Activated CD8-positive, alpha-beta memory T cell treated with anti-CD3 and anti-CD28 coated beads, Interleukin-2, amount 10 ng/mL, durations not matched to agents 7 days and 5 days (primary cell): ENCODE data around the gene ATG2A. TPM values are rescaled to one million over a fixed set of nuclear protein-coding genes. Genes with fewer than 3 reads are reported as not detected.
A peak's percentile ranks its signal among the peaks of the same experiment; 100 is the strongest.

Experiments
- ATAC-seq: fragments of 150-1000 bp; cut with Tn5 transposase; one replicate; pipeline ENCODE4 v1.10.0; 2021; ENCODE audit warnings: moderate library complexity
- CTCF ChIA-PET: fragments of 350-600 bp; sonication (Branson Sonifier 250); formaldehyde crosslinking; loops from one replicate; lab custom pipeline; 2021; ENCODE audit warnings: antibody characterized with exemption; lab: Charles Lee
- DNase-seq: peaks from one replicate; pipeline ENCODE4 v3.0.0-alpha.2; 2020
- H3K27ac Mint-ChIP-seq: one replicate; pipeline ENCODE4 v1.8.0; 2021; ENCODE audit warnings: mild to moderate bottlenecking, mixed read lengths
- H3K27me3 Mint-ChIP-seq: one replicate; pipeline ENCODE4 v1.8.0; 2021; ENCODE audit warnings: mixed read lengths
- H3K36me3 Mint-ChIP-seq: one replicate; pipeline ENCODE4 v1.8.0; 2021; ENCODE audit warnings: mild to moderate bottlenecking, mixed read lengths
- H3K4me1 Mint-ChIP-seq: one replicate; pipeline ENCODE4 v1.8.0; 2021; ENCODE audit warnings: mixed read lengths
- H3K4me3 Mint-ChIP-seq: one replicate; pipeline ENCODE4 v1.8.0; 2021; ENCODE audit warnings: mild to moderate bottlenecking, moderate library complexity, mixed read lengths
- H3K9me3 Mint-ChIP-seq: one replicate; pipeline ENCODE4 v1.8.0; 2022; ENCODE audit warnings: low read depth, mixed read lengths
- total RNA-seq, 2 experiments: library from RNA; stranded (reverse); gene quantifications; one replicate each; pipeline ENCODE4 v1.2.3, GENCODE V29; 2021

Gene ATG2A
- 10 to 100 TPM; 27.3 to 27.9 TPM for total RNA-seq

DNA sequence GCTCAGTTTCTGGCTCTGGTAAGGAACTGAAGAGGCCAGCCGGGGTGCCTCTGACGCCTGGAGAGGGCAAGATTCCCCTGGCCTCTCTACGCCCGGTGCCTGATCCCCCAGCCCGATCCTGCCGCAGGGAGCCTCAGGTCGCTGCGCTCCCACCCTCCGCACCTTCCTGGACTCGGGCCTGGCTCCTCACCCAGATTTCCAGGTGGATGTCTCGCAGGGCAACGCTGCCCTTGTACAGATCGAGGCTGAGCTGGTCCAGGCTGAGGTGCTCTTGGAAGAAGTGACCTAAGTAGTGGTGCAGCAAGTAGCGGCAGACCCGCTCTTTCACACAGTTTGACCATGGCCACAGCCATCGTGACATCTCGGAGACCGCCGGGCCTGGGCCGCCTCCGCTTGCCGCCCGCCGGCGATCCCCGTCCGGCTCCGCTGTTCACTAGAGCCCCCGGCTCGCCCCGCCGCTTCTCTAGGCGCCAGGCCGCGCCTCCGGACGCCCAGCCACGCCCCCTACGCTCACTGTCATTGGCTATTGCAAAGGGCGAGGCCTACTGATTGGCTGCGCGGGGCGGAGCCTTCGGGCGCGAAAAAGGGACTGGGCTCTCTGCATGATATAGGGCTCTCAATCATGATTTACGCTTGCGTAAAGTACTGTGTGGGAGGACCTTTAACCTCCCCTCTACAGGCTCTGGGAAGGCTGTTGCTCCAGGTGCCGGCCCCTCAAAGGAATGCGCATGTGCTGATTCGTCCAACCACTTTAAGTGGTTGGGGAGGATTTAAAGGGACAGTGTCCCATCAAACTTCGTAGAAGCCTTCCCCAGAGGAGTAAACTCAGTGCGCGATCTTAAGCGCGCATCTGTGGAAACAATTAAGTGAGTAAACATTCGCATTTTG is at the start of gene ATG2A:
TSS of gene ATG2A (minus strand) at position 435 of the 888 bp plus-strand sequence. CDS start at position 361, 74 bp downstream.
- H3K36me3 Mint-ChIP-seq, result peaks cover 2% of the 10 kb centered on the region
- no peaks in the 10 kb centered on the region for H3K27me3 Mint-ChIP-seq
- peaks cover 18% of the 10 kb centered on the region for H3K4me1 Mint-ChIP-seq
- no peaks in the 10 kb centered on the region for H3K9me3 Mint-ChIP-seq
- ATAC-seq (peak; percentile 98), DNase-seq (peak; percentile 99)
- peak within 1 kb of the TSS; percentile 88 for H3K4me3 Mint-ChIP-seq
- CTCF ChIA-PET, result interaction anchor here (1.0 to 2.1 kb wide), 7 partner anchors 23 to 201 kb away, joined by 3 to 9 read pairs (median 4); partner anchors contain the start of gene CDC42BPG
- H3K27ac Mint-ChIP-seq, result peak within 1 kb of the TSS; percentile 92

DNA sequence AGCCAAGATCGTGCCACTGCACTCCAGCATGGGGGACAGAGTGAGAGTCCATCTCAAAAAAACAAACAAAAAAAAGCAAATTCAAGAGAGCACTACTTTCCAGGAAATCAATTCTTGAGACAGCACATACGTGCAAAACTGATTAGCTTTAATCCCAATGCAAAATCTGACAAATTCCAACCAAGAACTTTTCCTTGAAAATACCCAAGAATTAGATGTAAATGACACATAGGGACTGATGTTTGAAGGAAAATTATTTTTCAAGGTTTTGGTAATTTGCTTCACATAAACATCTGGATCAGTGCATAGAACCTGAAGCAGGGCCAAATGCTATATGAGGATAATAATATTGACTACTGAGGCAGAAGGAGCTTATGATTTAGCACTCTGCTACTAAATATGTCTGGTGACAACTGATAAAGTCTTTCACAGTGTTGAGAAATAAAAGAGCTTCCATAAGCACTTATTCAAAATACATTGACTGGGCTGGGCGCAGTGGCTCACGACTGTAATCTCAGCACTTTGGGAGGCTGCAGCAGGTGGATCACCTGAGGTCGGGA is 46.1 kb upstream of the ATG2A start:
- Mint-ChIP-seq H3K27me3 (peaks cover 7% of the 10 kb centered on the region), H3K36me3 (no peaks in the 10 kb centered on the region), H3K9me3 (no peaks in the 10 kb centered on the region), H3K4me3 (no peak overlapping the region), H3K4me1 (peaks cover 22% of the 10 kb centered on the region), H3K27ac (no peak overlapping the region)
- ATAC-seq (no peak), DNase-seq (no peak)
- CTCF ChIA-PET, result interaction anchor here (1.2 kb wide), 1 partner anchor 12 kb away, joined by 3 read pairs; no protein-coding TSS in a partner anchor

DNA sequence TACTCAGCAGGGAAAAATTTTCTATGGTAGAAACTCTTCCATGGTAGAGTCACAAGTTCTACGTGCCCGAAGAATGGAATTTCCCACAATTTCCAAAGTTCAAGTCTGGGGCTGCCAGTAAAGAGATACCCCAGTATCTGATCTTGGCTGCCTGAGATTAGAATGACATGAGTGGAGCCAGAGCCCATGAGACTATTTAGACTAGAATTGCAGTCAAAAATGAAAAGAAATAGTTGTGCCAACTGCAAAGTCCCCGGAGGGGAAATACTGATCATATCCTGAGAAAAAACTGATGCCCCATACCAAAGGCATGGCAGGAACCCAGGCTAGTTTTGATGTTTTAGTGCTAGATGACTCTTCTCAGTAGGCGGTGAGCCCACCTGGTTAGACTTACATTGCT is 43.7 kb upstream of the ATG2A start:
- ATAC-seq (no peak), DNase-seq (no peak)
- H3K27ac Mint-ChIP-seq, result no peak overlapping the region
- no peaks in the 10 kb centered on the region for H3K36me3 Mint-ChIP-seq
- CTCF ChIA-PET, result no interaction called here
- peaks cover 7% of the 10 kb centered on the region for H3K27me3 Mint-ChIP-seq
- H3K9me3 Mint-ChIP-seq, result no peaks in the 10 kb centered on the region
- peaks cover 6% of the 10 kb centered on the region for H3K4me1 Mint-ChIP-seq
- H3K4me3 Mint-ChIP-seq, result no peak overlapping the region

DNA sequence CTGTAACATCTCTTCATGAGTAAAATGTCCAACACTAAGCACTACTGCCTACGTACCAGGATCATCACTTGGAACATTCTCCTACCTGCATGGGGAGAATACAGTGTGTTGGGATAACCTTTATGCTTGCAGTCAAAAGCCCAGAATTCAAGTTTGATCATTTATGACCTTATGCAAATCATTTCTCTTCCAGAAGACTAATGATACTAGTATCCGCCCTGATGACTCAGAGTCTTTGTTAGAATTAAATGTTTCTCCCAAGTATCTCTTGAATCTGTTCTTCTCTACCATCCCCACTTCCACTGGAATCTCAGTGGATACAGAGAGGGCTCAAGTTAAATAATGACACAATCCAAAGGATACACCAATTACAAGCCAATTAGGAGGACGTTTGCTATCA is 42.5 kb upstream of the ATG2A start:
- no peak for DNase-seq
- H3K27ac Mint-ChIP-seq, result no peak overlapping the region
- ATAC-seq, result no peak
- H3K4me1 Mint-ChIP-seq, result no peaks in the 10 kb centered on the region
- no peaks in the 10 kb centered on the region for H3K36me3 Mint-ChIP-seq
- peaks cover 13% of the 10 kb centered on the region for H3K27me3 Mint-ChIP-seq
- H3K9me3 Mint-ChIP-seq, result no peaks in the 10 kb centered on the region
- H3K4me3 Mint-ChIP-seq, result no peak overlapping the region
- CTCF ChIA-PET, result no interaction called here

DNA sequence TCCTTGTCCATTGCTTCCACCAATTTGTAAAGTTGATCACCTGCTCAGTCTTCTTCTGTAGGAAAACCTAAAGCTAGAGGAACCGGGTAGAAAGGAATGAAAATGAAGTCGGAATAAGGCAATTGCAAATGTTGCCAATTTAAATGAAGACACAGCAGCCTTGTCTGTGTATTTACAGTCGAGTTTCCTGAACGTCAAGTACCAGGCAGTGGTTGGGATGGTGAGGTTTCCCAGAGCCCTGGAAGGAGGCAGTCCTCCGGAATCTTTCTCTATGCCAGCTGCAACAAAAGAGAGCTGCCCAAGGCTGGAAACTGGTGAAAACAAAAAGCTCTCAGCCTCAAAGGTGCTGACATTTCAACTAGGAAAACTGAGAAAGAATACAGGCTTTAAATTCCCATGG is 37.2 kb upstream of the ATG2A start:
- Mint-ChIP-seq H3K4me3 (no peak overlapping the region), H3K9me3 (no peaks in the 10 kb centered on the region), H3K27me3 (peaks cover 25% of the 10 kb centered on the region), H3K27ac (no peak overlapping the region), H3K36me3 (no peaks in the 10 kb centered on the region), H3K4me1 (no peaks in the 10 kb centered on the region)
- DNase-seq (no peak), ATAC-seq (no peak)
- CTCF ChIA-PET, result interaction anchor here (1.0 to 1.3 kb wide), 2 partner anchors 35 to 60 kb away, joined by 3 to 4 read pairs; partner anchors contain the start of gene ARL2

DNA sequence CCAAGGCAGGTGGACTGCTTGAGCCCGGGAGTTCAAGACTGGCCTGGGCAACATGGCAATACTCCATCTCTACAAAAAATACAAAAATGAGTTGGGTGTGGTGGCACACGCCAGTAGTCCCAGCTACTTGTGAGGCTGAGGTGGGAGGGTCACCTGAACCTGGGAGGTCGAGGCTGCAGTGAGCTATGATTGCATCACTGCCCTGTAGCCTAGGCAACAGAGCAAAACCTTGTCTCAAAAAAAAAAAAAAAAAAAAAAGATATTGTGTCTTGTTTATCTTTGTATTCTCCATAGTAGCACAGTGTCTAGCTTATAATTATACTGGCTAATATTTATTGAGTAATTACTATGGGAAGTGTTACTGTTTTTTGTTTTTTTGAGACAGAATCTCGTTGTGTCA is 34.5 kb upstream of the ATG2A start:
- CTCF ChIA-PET, result interaction anchor here (0.7 to 1.4 kb wide), 4 partner anchors 12 to 159 kb away, joined by 3 read pairs; no protein-coding TSS in a partner anchor
- no peaks in the 10 kb centered on the region for H3K36me3 Mint-ChIP-seq
- H3K9me3 Mint-ChIP-seq, result no peaks in the 10 kb centered on the region
- no peak overlapping the region for H3K27ac Mint-ChIP-seq
- no peak for ATAC-seq
- H3K4me3 Mint-ChIP-seq, result no peak overlapping the region
- H3K4me1 Mint-ChIP-seq, result no peaks in the 10 kb centered on the region
- H3K27me3 Mint-ChIP-seq, result peaks cover 23% of the 10 kb centered on the region
- DNase-seq, result no peak

DNA sequence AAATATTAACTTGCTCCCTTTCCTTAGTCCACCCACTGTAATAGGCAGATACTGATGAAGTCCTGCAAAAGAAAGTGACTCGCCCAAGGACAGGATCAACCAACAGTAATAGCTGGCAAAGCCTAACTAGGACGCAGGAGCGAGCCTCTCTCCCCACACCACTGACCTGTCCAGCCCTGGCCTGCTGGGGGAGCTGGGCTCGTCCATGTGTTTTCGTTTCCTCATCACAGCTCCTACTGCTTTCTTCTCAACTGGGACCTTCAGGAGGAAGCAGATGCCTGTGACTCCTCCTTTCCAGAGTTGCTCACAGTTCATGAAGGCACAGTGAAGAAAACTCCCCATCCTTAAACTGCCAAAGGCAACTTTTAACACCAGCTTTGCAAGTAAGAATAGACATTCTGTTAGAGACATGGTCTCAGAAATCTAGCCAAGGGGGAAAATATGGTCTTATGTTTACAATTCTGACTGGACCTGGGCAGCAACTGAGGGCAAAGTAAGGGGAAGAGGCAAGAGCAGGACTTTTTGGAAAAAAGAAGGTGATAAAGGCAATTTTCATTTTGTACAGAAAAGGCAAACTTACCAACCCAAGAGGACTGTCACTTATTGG is 30.3 kb upstream of the ATG2A start:
- Mint-ChIP-seq H3K4me3 (no peak overlapping the region), H3K27ac (no peak overlapping the region), H3K9me3 (no peaks in the 10 kb centered on the region), H3K36me3 (no peaks in the 10 kb centered on the region), H3K27me3 (peaks cover 21% of the 10 kb centered on the region), H3K4me1 (no peaks in the 10 kb centered on the region)
- ATAC-seq, result no peak
- DNase-seq, result no peak
- CTCF ChIA-PET, result no interaction called here

DNA sequence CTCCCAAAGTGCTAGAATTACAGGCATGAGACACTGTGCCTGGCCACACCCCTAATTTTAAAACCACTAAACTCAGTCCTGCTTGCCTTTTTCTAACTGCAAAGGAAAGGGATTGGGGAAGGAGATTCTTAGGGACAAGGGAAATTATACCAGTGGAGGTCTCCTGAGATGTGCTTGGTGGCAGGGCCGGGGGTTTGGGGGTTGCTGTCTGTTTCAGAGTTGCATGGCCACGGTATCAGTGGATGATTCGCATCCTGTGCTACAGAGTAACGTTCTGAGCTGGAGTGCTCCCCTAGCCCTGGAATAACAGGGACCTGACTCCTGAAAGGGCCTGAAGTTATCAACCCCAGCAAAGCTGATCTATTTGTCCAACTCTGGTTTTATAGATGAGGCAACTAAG is 19.5 kb upstream of the ATG2A start:
- Mint-ChIP-seq H3K27ac (no peak overlapping the region), H3K27me3 (peaks cover 4% of the 10 kb centered on the region), H3K4me3 (no peak overlapping the region), H3K9me3 (no peaks in the 10 kb centered on the region), H3K4me1 (no peaks in the 10 kb centered on the region), H3K36me3 (no peaks in the 10 kb centered on the region)
- ATAC-seq (no peak), DNase-seq (no peak)
- CTCF ChIA-PET, result interaction anchor here (1.3 to 1.5 kb wide), 2 partner anchors 15 to 58 kb away, joined by 3 read pairs; no protein-coding TSS in a partner anchor

DNA sequence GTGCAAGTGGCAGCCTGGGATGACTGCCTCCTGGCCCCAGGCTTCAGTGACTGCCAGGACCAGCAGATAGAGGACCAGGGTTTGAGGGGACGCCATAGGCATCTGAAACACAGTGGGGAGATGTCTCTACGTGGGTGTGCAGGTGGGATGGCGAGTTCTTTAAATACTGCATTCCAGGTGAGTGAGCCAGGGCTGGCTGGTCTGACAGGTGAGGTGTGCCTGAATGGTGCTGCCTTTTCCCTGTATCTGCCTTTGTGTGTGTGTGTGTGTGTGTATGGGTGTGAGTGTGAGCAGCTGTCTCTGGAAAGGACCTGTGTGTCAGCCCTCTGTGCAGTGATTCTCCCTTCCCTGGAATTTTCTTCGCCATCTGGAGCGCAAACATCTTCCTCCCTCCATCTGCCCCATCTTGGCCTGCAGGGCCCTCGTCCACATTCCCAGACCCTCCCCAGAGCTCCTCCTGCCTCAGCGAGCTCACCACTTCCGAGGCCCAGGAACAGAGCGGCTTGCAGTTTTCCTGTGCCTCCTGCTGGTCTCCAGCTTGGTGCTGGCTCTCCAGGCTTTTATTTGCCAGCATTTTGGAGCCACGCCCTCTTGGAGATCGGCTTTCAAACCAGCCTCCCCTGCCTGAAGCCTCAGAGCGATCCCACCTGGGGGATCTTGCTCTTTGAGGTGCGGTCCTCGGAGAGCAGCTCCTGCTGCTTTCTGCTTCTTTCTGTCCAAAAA is 18.5 kb upstream of the ATG2A start, which contains the start of gene GPHA2:
TSS of gene GPHA2 (minus strand) at position 535 of the 723 bp plus-strand sequence. CDS start at position 102, 433 bp downstream.
- Mint-ChIP-seq H3K36me3 (no peaks in the 10 kb centered on the region), H3K4me1 (no peaks in the 10 kb centered on the region), H3K9me3 (no peaks in the 10 kb centered on the region), H3K27me3 (peaks cover 2% of the 10 kb centered on the region), H3K27ac (no peak within 1 kb of the TSS), H3K4me3 (no peak within 1 kb of the TSS)
- CTCF ChIA-PET, result interaction anchor here (1.3 to 1.5 kb wide), 2 partner anchors 16 to 59 kb away, joined by 3 read pairs; no protein-coding TSS in a partner anchor
- DNase-seq, result no peak
- ATAC-seq, result no peak

DNA sequence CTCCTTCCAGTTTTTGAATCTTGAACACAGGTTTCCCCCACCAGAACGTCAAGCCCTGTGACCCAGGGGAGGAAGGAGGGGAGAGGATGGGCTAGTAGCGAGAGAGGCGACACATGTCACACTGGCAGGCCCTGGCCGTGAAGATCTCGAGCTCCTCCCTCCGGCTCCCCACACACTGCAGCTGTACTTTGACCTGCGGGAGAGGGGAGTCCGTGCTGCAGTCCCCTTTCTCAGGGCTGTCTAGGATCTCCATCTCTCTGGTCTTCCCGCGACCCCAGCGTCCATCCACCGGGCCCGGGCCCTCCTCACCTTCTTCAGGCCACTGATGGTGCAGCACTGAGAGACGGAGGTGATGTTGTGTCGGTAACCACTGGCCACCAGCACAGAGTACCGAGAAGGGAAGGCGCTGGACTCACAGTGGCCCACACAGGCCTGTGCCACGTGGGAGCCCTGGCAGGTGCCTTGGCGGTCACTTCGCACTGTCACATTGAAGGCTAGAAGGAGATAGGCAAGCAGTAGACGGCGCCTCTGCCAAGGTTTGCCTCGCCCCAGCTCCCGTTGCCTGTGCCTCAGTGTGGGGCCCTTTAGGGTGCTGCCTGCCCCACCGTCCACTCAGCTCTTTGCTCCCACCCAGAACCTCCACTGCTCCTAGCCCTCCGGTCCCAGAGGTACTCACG is 17.8 kb upstream of the ATG2A start:
- Mint-ChIP-seq H3K9me3 (no peaks in the 10 kb centered on the region), H3K27me3 (peaks cover 2% of the 10 kb centered on the region), H3K4me3 (no peak overlapping the region), H3K36me3 (no peaks in the 10 kb centered on the region), H3K4me1 (no peaks in the 10 kb centered on the region), H3K27ac (no peak overlapping the region)
- CTCF ChIA-PET, result no interaction called here
- DNase-seq (no peak), ATAC-seq (no peak)

DNA sequence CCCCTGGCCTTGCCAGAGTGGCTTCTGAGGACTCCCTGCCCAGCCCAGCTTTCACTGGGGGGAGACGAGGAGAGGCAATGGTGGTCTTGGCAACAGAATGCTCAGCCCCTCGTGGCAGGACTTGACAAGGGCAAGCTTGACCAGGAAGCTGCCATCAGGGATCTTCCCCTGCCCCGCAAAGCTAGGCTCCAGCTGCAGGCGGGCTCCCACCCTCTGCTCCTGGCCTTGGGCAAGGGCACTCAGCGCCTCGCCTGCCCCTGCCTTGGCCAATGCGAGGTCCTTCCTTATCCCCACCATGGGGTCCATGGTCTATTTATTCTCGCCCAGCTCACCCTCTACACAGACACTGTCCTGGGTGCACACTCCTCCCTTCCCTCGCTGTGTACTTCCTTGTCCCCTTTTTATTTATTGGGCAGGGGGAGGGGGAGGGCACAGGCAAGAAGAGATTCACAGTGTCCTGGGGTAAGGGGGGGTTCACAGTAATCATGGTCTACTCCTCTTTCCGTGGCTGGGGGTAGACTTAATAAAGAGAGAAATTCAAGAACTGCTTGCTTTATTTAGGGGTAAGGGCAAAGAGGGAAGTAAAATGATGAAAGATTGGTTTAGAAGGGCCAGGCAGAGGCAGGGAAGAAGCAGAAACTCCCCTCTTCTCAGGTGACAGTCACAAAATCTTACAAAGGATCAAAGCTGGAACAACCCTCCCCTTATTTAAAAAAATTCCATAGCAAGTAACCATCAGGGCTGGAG is 17.1 kb upstream of the ATG2A start:
- no peak for ATAC-seq
- CTCF ChIA-PET, result interaction anchor here (0.6 kb wide), 1 partner anchor 18 kb away, joined by 3 read pairs; no protein-coding TSS in a partner anchor
- peaks cover 2% of the 10 kb centered on the region for H3K27me3 Mint-ChIP-seq
- no peak overlapping the region for H3K4me3 Mint-ChIP-seq
- no peaks in the 10 kb centered on the region for H3K4me1 Mint-ChIP-seq
- no peak overlapping the region for H3K27ac Mint-ChIP-seq
- H3K36me3 Mint-ChIP-seq, result no peaks in the 10 kb centered on the region
- DNase-seq, result no peak
- H3K9me3 Mint-ChIP-seq, result no peaks in the 10 kb centered on the region
